HCT116 (cell line): ENCODE measurements around the gene SBK2. TPM values are rescaled to one million over a fixed set of nuclear protein-coding genes. Genes with fewer than 3 reads are reported as not detected.

Experiments
- ATAC-seq: fragments of 200-7000 bp; cut with Tn5 transposase; 2 replicates; pipeline ENCODE4 v1.9.1; 2020; ENCODE audit warnings: mild to moderate bottlenecking, moderate library complexity
- Bru-seq: library from RNA; stranded (reverse); fragments of 400-500 nt; gene quantifications from one replicate; lab custom pipeline; 2021; lab: Mats Ljungman, UMichigan
- BruChase-seq, 2 experiments: library from RNA; stranded (reverse); fragments of 400-500 nt; gene quantifications; one replicate each; lab custom pipeline; 2021; lab: Mats Ljungman, UMichigan
- BruUV-seq: library from RNA; stranded (reverse); fragments of 400-500 nt; replicated peaks from 2 replicates; lab custom pipeline; 2021; lab: Mats Ljungman, UMichigan
- CTCF ChIA-PET: fragments of 300-600 bp; sonication (Branson Sonifier 250); formaldehyde crosslinking; loops from one replicate; lab custom pipeline; 2021; ENCODE audit warnings: antibody characterized with exemption; lab: Charles Lee
- POLR2A ChIA-PET: fragments of 300-600, 350-600 bp; sonication (Branson Sonifier 250); formaldehyde crosslinking; loops from one replicate; lab custom pipeline; 2021; ENCODE audit warnings: antibody characterized with exemption; lab: Charles Lee
- RAD21 ChIA-PET, 2 experiments: fragments of 300-600 bp; sonication (Branson Sonifier 250); formaldehyde crosslinking; loops; one replicate each; lab custom pipeline; 2023; ENCODE audit warnings: low total read pairs in 2 of 2; ENCODE audit not compliant: uncharacterized antibody in 2 of 2, unreplicated experiment in 2 of 2, low non-redundant PET in 1 of 2; lab: Charles Lee
- DNase-seq: peaks from one replicate; pipeline ENCODE4 v3.0.0-alpha.2; 2010; ENCODE audit warnings: low read depth, low spot score
- H2AFZ ChIP-seq: fragments of 200-600 bp; shearing (Covaris generic), sonication (generic); 2 replicates; pipeline ENCODE4 v1.6.1; 2017; ENCODE audit warnings: low read depth, mixed run types, mixed read lengths, antibody characterized with exemption, low read length; ENCODE audit not compliant: poor library complexity, severe bottlenecking
- H3K27ac ChIP-seq: 2 replicates; pipeline ENCODE4 v1.5.1; 2012; ENCODE audit warnings: low read depth, low read length
- H3K27me3 ChIP-seq: fragments of 200-600 bp; sonication (generic); 2 replicates; pipeline ENCODE4 v1.6.1; 2016; ENCODE audit warnings: mixed run types, low read length, mixed read lengths; ENCODE audit not compliant: insufficient read depth
- H3K36me3 ChIP-seq, 2 experiments: fragments of 200-500 bp in 1 of 2; fragments of 200-600 bp in 1 of 2; sonication (Bioruptor generic) in 1 of 2; sonication (generic) in 1 of 2; 2 replicates each; pipeline versions ENCODE4 v1.5.1 to v1.6.1; 2014 to 2016; ENCODE audit warnings: low read length in 2 of 2, inconsistent platforms in 1 of 2, mixed read lengths in 1 of 2, mixed run types in 1 of 2; ENCODE audit not compliant: insufficient read depth in 2 of 2, control insufficient read depth in 1 of 2
- H3K4me1 ChIP-seq, 2 experiments: fragments of 200-600 bp in 1 of 2; sonication (generic) in 1 of 2; 2 replicates each; pipeline versions ENCODE4 v1.5.1 to v1.6.1; 2012 to 2017; ENCODE audit warnings: low read length in 2 of 2, inconsistent platforms in 1 of 2, mild to moderate bottlenecking in 1 of 2, mixed read lengths in 1 of 2, mixed run types in 1 of 2, moderate library complexity in 1 of 2; ENCODE audit not compliant: insufficient read depth in 2 of 2, control insufficient read depth in 1 of 2
- H3K4me2 ChIP-seq: fragments of 200-600 bp; sonication (generic); 2 replicates; pipeline ENCODE4 v1.6.1; 2017; ENCODE audit warnings: mixed run types, low read length, mixed read lengths
- H3K4me3 ChIP-seq, 2 experiments: fragments of 200-600 bp in 1 of 2; sonication (generic) in 1 of 2; replicated peaks in 1 of 2; 2 replicates each; pipeline ENCODE4 v1.5.1; 2011 to 2016; ENCODE audit warnings: low read length in 2 of 2, control low read depth in 1 of 2, low read depth in 1 of 2, mild to moderate bottlenecking in 1 of 2, mixed read lengths in 1 of 2, mixed run types in 1 of 2
- H3K79me2 ChIP-seq: fragments of 200-600 bp; sonication (generic); 2 replicates; pipeline ENCODE4 v1.6.1; 2017; ENCODE audit warnings: mild to moderate bottlenecking, mixed run types, low read length, moderate library complexity, mixed read lengths; ENCODE audit not compliant: insufficient read depth
- H3K9ac ChIP-seq: fragments of 200-600 bp; sonication (generic); 2 replicates; pipeline ENCODE4 v1.6.1; 2016; ENCODE audit warnings: low read length, mixed read lengths
- H3K9me2 ChIP-seq: fragments of 200-600 bp; sonication (generic), shearing (Covaris generic); 2 replicates; pipeline ENCODE4 v1.6.1; 2017; ENCODE audit warnings: mixed run types, mild to moderate bottlenecking, moderate library complexity; ENCODE audit not compliant: insufficient read depth
- H3K9me3 ChIP-seq, 2 experiments: fragments of 200-500 bp in 1 of 2; fragments of 200-600 bp in 1 of 2; sonication (Bioruptor generic) in 1 of 2; sonication (generic) in 1 of 2; 2 replicates each; pipeline ENCODE4 v1.6.1; 2014 to 2017; ENCODE audit warnings: low read length in 2 of 2, mixed read lengths in 2 of 2, inconsistent platforms in 1 of 2, low read depth in 1 of 2, mild to moderate bottlenecking in 1 of 2, mixed run types in 1 of 2, moderate library complexity in 1 of 2; ENCODE audit not compliant: control insufficient read depth in 1 of 2, insufficient read depth in 1 of 2
- H4K20me1 ChIP-seq: fragments of 200-600 bp; sonication (generic), shearing (Covaris generic); 2 replicates; pipeline ENCODE4 v1.6.1; 2017; ENCODE audit warnings: mixed run types, mild to moderate bottlenecking, moderate library complexity; ENCODE audit not compliant: insufficient read depth
- CBX3 ChIP-seq: IDR thresholded peaks from 2 replicates; pipeline ENCODE4 v1.6.1; 2012; ENCODE audit warnings: low read depth
- CEBPB ChIP-seq: IDR thresholded peaks from 2 replicates; pipeline ENCODE4 v1.6.1; 2012; ENCODE audit warnings: low read depth
- EGR1 ChIP-seq: IDR thresholded peaks from 2 replicates; pipeline ENCODE4 v1.6.1; 2012; ENCODE audit warnings: low read depth
- EZH2 ChIP-seq: fragments of 200-600 bp; sonication (generic); IDR thresholded peaks from 2 replicates; pipeline ENCODE4 v1.6.1; 2017; ENCODE audit warnings: antibody characterized with exemption, mixed run types
- FOSL1 ChIP-seq: IDR thresholded peaks from 2 replicates; pipeline ENCODE4 v1.6.1; 2012; ENCODE audit warnings: low read depth
- POLR2A ChIP-seq: IDR thresholded peaks from 2 replicates; pipeline ENCODE4 v1.7.0; 2011; ENCODE audit warnings: borderline replicate concordance; ENCODE audit not compliant: insufficient read depth, insufficient read length; ENCODE audit errors: extremely low read depth
- SP1 ChIP-seq: IDR thresholded peaks from 2 replicates; pipeline ENCODE4 v1.6.1; 2012; ENCODE audit warnings: low read depth
- TCF7L2 ChIP-seq: IDR thresholded peaks from 2 replicates; pipeline ENCODE4 v1.7.0; 2011; ENCODE audit warnings: borderline replicate concordance, inconsistent platforms; ENCODE audit not compliant: insufficient read depth, insufficient read length; ENCODE audit errors: extremely low read depth
- ZBTB33 ChIP-seq: IDR thresholded peaks from 2 replicates; pipeline ENCODE4 v1.6.1; 2011; ENCODE audit warnings: mild to moderate bottlenecking, low read length, moderate library complexity; ENCODE audit not compliant: insufficient replicate concordance; ENCODE audit errors: extremely low read depth
- intact Hi-C: fragments of 100-400 bp; cut with micrococcal nuclease; formaldehyde crosslinking; loops from 2 replicates; pipeline ENCODE4 v1.10.0; 2022
- long read RNA-seq: library from polyadenylated mRNA; unstranded; transcript quantifications from one replicate; pipeline ENCODE4 v2.0.0, GENCODE V29; 2021; ENCODE audit not compliant: unreplicated experiment
- polyA plus RNA-seq: library from polyadenylated mRNA; unstranded; fragments of >200 nt; gene quantifications from 2 replicates; pipeline ENCODE4 v1.2.1, GENCODE V29; 2012; ENCODE audit warnings: missing spikeins
- total RNA-seq: library from RNA; stranded (reverse); gene quantifications from one replicate; pipeline ENCODE4 v1.2.1, GENCODE V29; 2021; ENCODE audit not compliant: unreplicated experiment
- TF ChIP-seq, protein P1 (sequence below), 3 experiments: fragments of 200-600 bp in 1 of 3; sonication (generic) in 1 of 3; IDR thresholded peaks in 2 of 3; conservative IDR thresholded peaks in 1 of 3; 2 replicates each; pipeline ENCODE4 v1.5.1; 2012 to 2017; ENCODE audit warnings: low read depth in 2 of 3, low read length in 2 of 3, antibody characterized with exemption in 1 of 3, borderline replicate concordance in 1 of 3, control low read depth in 1 of 3, mild to moderate bottlenecking in 1 of 3, mixed read lengths in 1 of 3, mixed run types in 1 of 3, moderate library complexity in 1 of 3; ENCODE audit not compliant: insufficient read depth in 1 of 3

SBK2 gene
- total RNA-seq (0.30 TPM), Bru-seq, nascent RNA (not detected), BruChase-seq, experiment 1, labeled RNA remaining after a 6-hour chase (percentile 9 among the genes with signal in this experiment), BruChase-seq, experiment 2, labeled RNA remaining after a 2-hour chase (percentile 15 among the genes with signal in this experiment)
- 0.05 and 0.17 TPM in 2 replicates for polyA plus RNA-seq
- long read RNA-seq, result 0 reads

- no peaks in the 10 kb centered on the region for H4K20me1 ChIP-seq
- no peaks in the 10 kb centered on the region for H3K27me3 ChIP-seq
- RAD21 ChIA-PET, result no interaction called here
- POLR2A ChIA-PET, result no interaction called here
- no peaks in the 10 kb centered on the region for H3K9me3 ChIP-seq
- no peaks in the 10 kb centered on the region for H3K9me2 ChIP-seq
- H3K36me3 ChIP-seq, result no peaks in the 10 kb centered on the region
- no TSS peak for BruUV-seq
- H3K27ac ChIP-seq, result no peak within 1 kb of the TSS
- TF ChIP-seq SP1, result no peak
- TF ChIP-seq, protein P1, sequence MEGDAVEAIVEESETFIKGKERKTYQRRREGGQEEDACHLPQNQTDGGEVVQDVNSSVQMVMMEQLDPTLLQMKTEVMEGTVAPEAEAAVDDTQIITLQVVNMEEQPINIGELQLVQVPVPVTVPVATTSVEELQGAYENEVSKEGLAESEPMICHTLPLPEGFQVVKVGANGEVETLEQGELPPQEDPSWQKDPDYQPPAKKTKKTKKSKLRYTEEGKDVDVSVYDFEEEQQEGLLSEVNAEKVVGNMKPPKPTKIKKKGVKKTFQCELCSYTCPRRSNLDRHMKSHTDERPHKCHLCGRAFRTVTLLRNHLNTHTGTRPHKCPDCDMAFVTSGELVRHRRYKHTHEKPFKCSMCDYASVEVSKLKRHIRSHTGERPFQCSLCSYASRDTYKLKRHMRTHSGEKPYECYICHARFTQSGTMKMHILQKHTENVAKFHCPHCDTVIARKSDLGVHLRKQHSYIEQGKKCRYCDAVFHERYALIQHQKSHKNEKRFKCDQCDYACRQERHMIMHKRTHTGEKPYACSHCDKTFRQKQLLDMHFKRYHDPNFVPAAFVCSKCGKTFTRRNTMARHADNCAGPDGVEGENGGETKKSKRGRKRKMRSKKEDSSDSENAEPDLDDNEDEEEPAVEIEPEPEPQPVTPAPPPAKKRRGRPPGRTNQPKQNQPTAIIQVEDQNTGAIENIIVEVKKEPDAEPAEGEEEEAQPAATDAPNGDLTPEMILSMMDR (IDR thresholded peaks at IDR 0.05 in 2 of 3, conservative IDR thresholded peaks at IDR 0.05 in 1 of 3; ENCODE audit: borderline replicate concordance in 1 of 3, insufficient read depth in 1 of 3, low read depth in 2 of 3, low read length in 2 of 3), result peak in 2 of 3 experiments; percentile 21 to 25; a peak in 2 of 6 replicates
- H3K4me3 ChIP-seq, result no peak within 1 kb of the TSS
- H2AFZ ChIP-seq, result no peak within 1 kb of the TSS
- CTCF ChIA-PET, result no interaction called here
- DNase-seq, result no peak
- H3K4me1 ChIP-seq, result no peaks in the 10 kb centered on the region; a peak in 1 of 4 replicates
- intact Hi-C loops, result no loop called here
- peak; percentile 73 for ATAC-seq
- H3K9ac ChIP-seq, result no peak within 1 kb of the TSS
- H3K79me2 ChIP-seq, result no peaks in the 10 kb centered on the region
- H3K4me2 ChIP-seq, result no peak within 1 kb of the TSS
Observed at GRCh38 chr19:55536951-55537740, at the start of gene SBK2. Gene SBK2, minus strand, starts transcription at chr19:55537133. Its CDS starts 839 bp downstream, at chr19:55536294.

GRCh38 chr19:55585658-55586339 lies 48.9 kb upstream of the SBK2 start:
- CTCF ChIA-PET, result no interaction called here

More at GRCh38 chr19:55585658-55586339, 48.9 kb upstream of the SBK2 start:
- TF ChIP-seq EGR1 (no peak), EZH2 (no peak), CEBPB (no peak), TCF7L2 (no peak), ZBTB33 (no peak), POLR2A (no peak), FOSL1 (no peak), CBX3 (no peak)
- ATAC-seq (no peak), DNase-seq (no peak)
- H3K9me2 ChIP-seq, result no peaks in the 10 kb centered on the region
- no TSS peak for BruUV-seq
- RAD21 ChIA-PET, result no interaction called here
- no peak overlapping the region for H3K9ac ChIP-seq
- H3K36me3 ChIP-seq, result no peaks in the 10 kb centered on the region
- no peak overlapping the region for H3K27ac ChIP-seq
- intact Hi-C loops, result loop anchor here (5.0 kb wide), 1 partner anchor 38 kb away; the partner anchor contains the start of gene SBK3
- no peaks in the 10 kb centered on the region for H3K27me3 ChIP-seq
- H3K4me3 ChIP-seq, result no peak overlapping the region
- no peak overlapping the region for H3K4me2 ChIP-seq
- peaks cover 14 to 22% of the 10 kb centered on the region in 2 experiments for H3K4me1 ChIP-seq
- H2AFZ ChIP-seq, result no peak overlapping the region
- H3K9me3 ChIP-seq, result no peaks in the 10 kb centered on the region
- POLR2A ChIA-PET, result no interaction called here
- no peaks in the 10 kb centered on the region for H4K20me1 ChIP-seq
- H3K79me2 ChIP-seq, result no peaks in the 10 kb centered on the region
